ENCODE data around the gene ZNF219. TPM values are rescaled to one million over a fixed set of nuclear protein-coding genes. Genes with fewer than 3 reads are reported as not detected.

ZNF219 gene
- total and polyA plus RNA-seq, 10 donors, result 5.5 to 26.7 (median 12.1) TPM

GRCh38 chr14:21078726-21079125 lies 19.7 kb downstream of the ZNF219 start:
- no peaks in the 10 kb centered on the region for H3K9me3 ChIP-seq
- TF ChIP-seq CTCF (IDR thresholded peaks at IDR 0.05 in 8 of 11, conservative IDR thresholded peaks at IDR 0.05 in 3 of 11) (no peak), POLR2AphosphoS5 (IDR thresholded peaks at IDR 0.05) (peak; percentile 82 to 88 (median 87))
- intact Hi-C loops (cut with DNase I; ENCODE audit: low total_unique reads), result no loop called here
- peak overlapping the region in 5 of 8 donors; percentile 60 to 93 (median 70) for H3K27ac ChIP-seq
- peaks cover 0 to 3% (median 0%) of the 10 kb centered on the region in 7 donors for H3K27me3 ChIP-seq (replicated peaks in 1 of 7)
- DNase-seq, result no peak
- peaks cover 0 to 100% (median 45%) of the 10 kb centered on the region in 6 donors for H3K36me3 ChIP-seq
- no peak overlapping the region for H3K4me3 ChIP-seq
- H3K4me1 ChIP-seq, result peaks cover 3 to 72% (median 37%) of the 10 kb centered on the region in 6 donors
- WGBS, 5 donors, result 69 to 75% (median 75%) methylated on average over 10 of the region's 10 CpGs

DNA sequence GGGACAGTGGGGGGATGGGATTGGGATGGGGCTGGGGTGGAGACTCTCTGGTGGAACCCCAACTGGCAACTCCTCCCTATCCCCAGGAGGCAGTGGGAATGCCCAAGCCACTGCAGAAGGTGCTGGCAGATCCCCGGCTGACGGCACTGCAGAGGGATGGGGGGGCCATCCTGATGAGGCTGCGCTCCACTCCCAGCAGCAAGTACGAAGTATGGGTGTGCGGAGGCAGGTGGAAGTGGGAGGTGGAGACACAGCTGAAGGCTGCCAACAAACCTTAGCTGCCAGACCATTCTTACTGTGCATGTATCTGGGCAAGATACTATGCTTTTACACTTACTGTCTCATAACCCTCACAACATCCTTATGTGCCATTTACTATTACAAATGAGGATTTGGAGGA lies 20.2 kb downstream of the ZNF219 start:
- H3K27me3 ChIP-seq (replicated peaks in 1 of 7), result peaks cover 0 to 5% (median 0%) of the 10 kb centered on the region in 7 donors
- no peaks in the 10 kb centered on the region for H3K9me3 ChIP-seq
- DNase-seq, result no peak
- H3K36me3 ChIP-seq, result peaks cover 0 to 100% (median 44%) of the 10 kb centered on the region in 6 donors
- intact Hi-C loops (cut with DNase I; ENCODE audit: low total_unique reads), result no loop called here
- peak overlapping the region in 6 of 8 donors; percentile 44 to 93 (median 65) for H3K27ac ChIP-seq
- H3K4me3 ChIP-seq, result no peak overlapping the region
- TF ChIP-seq POLR2A (IDR thresholded peaks at IDR 0.05), result no peak
- TF ChIP-seq CTCF (IDR thresholded peaks at IDR 0.05 in 8 of 11, conservative IDR thresholded peaks at IDR 0.05 in 3 of 11), result no peak
- no peak for TF ChIP-seq POLR2AphosphoS5 (IDR thresholded peaks at IDR 0.05)
- H3K4me1 ChIP-seq, result peaks cover 3 to 74% (median 38%) of the 10 kb centered on the region in 6 donors
- WGBS, 5 donors, result 67 to 91% (median 77%) methylated on average over 5 of the region's 5 CpGs

GRCh38 chr14:21077672-21078071 lies 20.8 kb downstream of the ZNF219 start:
- H3K4me1 ChIP-seq, result peaks cover 3 to 80% (median 44%) of the 10 kb centered on the region in 6 donors
- TF ChIP-seq POLR2A (IDR thresholded peaks at IDR 0.05) (no peak), POLR2AphosphoS5 (IDR thresholded peaks at IDR 0.05) (no peak), CTCF (IDR thresholded peaks at IDR 0.05 in 8 of 11, conservative IDR thresholded peaks at IDR 0.05 in 3 of 11) (no peak)
- no peak for DNase-seq
- peaks cover 0 to 6% (median 0%) of the 10 kb centered on the region in 7 donors for H3K27me3 ChIP-seq (replicated peaks in 1 of 7)
- intact Hi-C loops (cut with DNase I; ENCODE audit: low total_unique reads), result no loop called here
- no peaks in the 10 kb centered on the region for H3K9me3 ChIP-seq
- H3K27ac ChIP-seq, result peak overlapping the region in 7 of 8 donors; percentile 22 to 93 (median 60)
- no peak overlapping the region for H3K4me3 ChIP-seq
- WGBS, 5 donors, result 29 to 50% (median 37%) methylated on average over 2 of the region's 2 CpGs
- peaks cover 0 to 100% (median 41%) of the 10 kb centered on the region in 6 donors for H3K36me3 ChIP-seq

GRCh38 chr14:21075719-21076437 lies 22.6 kb downstream of the ZNF219 start:
- no peak overlapping the region for H3K4me3 ChIP-seq
- intact Hi-C loops (cut with DNase I; ENCODE audit: low total_unique reads), result no loop called here
- no peaks in the 10 kb centered on the region for H3K9me3 ChIP-seq
- H3K4me1 ChIP-seq, result peaks cover 19 to 92% (median 59%) of the 10 kb centered on the region in 6 donors
- TF ChIP-seq CTCF (IDR thresholded peaks at IDR 0.05 in 8 of 11, conservative IDR thresholded peaks at IDR 0.05 in 3 of 11) (no peak), POLR2A (IDR thresholded peaks at IDR 0.05) (no peak), POLR2AphosphoS5 (IDR thresholded peaks at IDR 0.05) (no peak)
- H3K27me3 ChIP-seq (replicated peaks in 1 of 7), result peaks cover 0 to 21% (median 4%) of the 10 kb centered on the region in 7 donors
- H3K36me3 ChIP-seq, result peaks cover 0 to 83% (median 26%) of the 10 kb centered on the region in 6 donors
- DNase-seq, result no peak
- 82 to 88% (median 82%) methylated on average over 9 of the region's 9 CpGs for WGBS, 5 donors
- H3K27ac ChIP-seq, result peak overlapping the region in 7 of 8 donors; percentile 13 to 94 (median 44)
